Activated effector memory CD4-positive, alpha-beta T cell treated with Interleukin-2 at 50 U/mL for 16 hours (primary cell): ENCODE data around the gene ALDH5A1.
"Not testable (repeated sequence)": the region's sequence is repeated elsewhere in the genome, so short reads cannot be mapped to it uniquely, and the experiment has no call there.

Experiments used
- DNase-seq: peaks from one replicate; pipeline ENCODE4 v3.0.0-alpha.2; 2020

The ALDH5A1 gene

GRCh38 chr6:24489470-24489869, 5.3 kb upstream of the ALDH5A1 start, which contains the start of gene GPLD1:
TSS of gene GPLD1 (minus strand) at chr6:24489578. CDS start at chr6:24489511, 67 bp downstream.
- DNase-seq = no peak

DNA sequence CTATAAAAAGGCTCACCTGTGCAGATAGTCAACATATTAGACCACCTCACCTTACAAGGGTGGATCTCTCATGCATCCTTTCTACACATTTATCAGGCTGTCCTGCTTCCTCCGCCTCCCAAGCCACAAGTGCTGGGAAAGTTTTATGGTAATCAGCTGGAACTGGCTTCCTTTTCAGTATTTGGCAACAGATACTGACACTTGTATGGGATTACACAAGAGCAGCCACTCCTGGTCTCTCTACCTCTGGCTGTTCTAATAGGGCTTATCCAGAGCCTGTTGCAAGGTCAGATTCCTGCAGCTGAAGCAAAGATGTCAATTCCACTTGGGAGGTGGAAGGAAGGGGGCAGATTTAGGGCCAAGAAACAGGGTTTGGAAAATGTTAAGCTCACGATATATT, 4.9 kb upstream of the ALDH5A1 start:
- DNase-seq = no peak

GRCh38 chr6:24490948-24491347, 3.8 kb upstream of the ALDH5A1 start:
- DNase-seq = no peak

- DNase-seq = no peak
Measured at GRCh38 chr6:24492475-24492874, 2.3 kb upstream of the ALDH5A1 start.

DNA sequence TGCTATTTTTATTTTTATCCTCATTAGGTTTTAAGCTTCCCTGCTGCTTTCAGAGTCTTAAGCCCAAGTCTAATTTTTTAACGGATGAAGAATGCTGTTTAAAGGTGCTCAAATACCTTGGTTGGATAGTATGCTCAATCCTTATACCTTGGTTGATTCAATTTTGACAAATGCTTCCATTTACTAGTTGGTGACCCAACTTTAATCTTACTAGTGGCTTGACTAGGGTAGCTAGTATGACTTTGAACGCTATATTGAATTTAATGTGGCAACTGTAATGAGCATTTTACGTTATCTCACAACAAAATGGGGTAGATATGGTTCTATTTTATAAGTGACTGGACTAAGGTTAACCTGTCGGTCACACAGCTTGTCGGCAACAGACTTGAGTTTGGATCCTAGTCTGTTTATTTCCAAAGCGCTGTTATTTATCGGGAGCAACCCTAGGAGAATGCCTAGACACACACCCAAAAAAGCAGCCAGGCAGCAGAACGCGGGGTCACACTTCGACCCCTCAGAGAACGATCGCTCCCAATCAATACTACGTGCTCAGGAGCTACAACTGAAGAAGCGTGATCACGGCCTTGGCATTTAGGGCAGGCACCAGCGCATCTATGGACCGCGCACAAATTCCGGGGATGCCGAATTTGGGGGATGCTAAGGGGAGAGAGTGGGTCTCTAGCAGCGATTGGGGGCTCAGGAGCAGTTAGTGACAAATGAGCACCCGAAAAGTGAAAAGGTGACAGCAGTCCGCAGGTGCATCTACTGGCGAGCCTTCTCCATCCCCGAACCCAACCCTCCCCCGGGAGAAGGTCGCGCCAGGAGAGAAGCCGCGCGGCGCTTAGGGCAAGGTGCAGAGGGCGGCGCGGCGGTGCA, 586 bp upstream of the ALDH5A1 start:
- no peak for DNase-seq

GRCh38 chr6:24497254-24497970, 2.6 kb downstream of the ALDH5A1 start:
- DNase-seq = no peak

- no peak for DNase-seq
Measured at GRCh38 chr6:24500683-24501082, 5.9 kb downstream of the ALDH5A1 start.

DNA sequence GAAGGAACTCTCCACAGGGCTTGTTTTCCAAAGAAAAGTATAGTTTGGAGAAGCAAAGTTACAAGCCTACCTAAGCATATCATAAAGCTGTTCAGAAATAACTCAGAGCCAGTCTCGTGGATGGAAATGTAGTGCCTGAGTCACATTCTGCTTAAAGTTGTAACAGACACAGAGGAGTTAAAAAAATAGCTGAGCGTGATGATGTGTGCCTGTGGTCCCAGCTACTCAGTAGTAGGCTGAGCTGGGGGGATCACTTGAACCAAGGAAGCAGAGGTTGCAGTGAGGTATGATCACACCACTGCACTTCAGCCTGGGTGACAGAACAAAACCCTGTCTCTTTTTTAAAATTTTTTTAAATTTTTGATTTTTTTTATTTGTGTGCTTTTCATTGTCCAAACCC, 6.6 kb downstream of the ALDH5A1 start:
- no peak for DNase-seq

DNA sequence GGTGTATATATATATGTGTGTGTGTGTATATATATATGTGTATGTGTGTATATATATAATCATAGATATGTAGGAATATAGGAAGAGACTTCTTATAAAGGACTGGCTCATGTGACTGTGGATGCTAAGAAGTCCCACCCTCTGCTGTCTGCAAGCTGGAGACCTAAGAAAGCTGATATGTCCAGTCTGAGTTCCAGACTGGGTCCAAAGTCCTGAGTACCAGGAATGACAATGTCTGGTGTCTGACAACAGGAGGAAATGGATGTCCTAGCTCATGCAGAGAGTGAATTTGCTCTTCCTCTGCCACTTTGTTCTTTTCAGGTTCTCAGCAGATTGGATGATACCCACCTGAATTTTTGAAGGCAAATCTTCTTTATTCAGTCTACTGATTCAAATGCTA, 7.1 kb downstream of the ALDH5A1 start:
- DNase-seq = no peak

DNA sequence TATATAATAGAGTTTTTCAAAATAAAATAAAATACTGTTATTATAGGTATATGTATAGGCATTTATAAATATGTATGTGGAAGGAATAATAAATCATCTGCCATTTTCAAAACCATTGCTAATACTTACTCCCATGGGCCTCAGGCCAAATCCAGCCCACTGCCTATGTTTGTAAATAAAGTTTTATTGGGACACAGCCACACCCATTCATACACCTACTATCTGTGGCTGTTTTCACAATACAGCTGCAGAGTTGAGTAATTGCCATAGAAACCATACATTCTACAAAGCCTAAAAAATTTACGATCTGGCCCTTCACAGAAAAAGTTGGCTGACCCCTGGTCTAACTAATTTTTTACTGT, 9.5 kb downstream of the ALDH5A1 start:
- no peak for DNase-seq

- no peak for DNase-seq
Measured at GRCh38 chr6:24504649-24505586, 10.1 kb downstream of the ALDH5A1 start.

GRCh38 chr6:24506814-24507520, 12.2 kb downstream of the ALDH5A1 start:
- no peak for DNase-seq

GRCh38 chr6:24511976-24512375, 17.2 kb downstream of the ALDH5A1 start:
- not testable (repeated sequence) for DNase-seq

DNA sequence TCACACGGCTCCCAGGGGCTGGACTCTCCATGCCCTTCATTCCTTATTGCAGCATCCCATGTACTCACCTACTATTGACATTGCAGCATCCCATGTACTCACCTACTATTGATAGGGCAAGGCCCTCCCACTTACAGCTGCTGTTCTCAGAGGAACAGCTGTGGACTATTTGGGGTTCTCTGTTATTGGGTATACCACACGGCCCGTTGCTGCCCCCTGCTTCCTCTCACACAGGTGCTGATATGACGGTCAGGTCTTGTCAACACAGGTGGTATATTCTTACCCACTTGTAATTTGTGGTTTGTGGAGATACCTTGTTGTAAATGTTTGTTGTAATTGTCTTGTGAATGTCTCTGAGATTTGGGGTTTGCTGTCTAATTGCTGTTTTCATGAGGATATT, 18.8 kb downstream of the ALDH5A1 start:
- no peak for DNase-seq

GRCh38 chr6:24517659-24518543, 23.1 kb downstream of the ALDH5A1 start:
- no peak for DNase-seq

DNA sequence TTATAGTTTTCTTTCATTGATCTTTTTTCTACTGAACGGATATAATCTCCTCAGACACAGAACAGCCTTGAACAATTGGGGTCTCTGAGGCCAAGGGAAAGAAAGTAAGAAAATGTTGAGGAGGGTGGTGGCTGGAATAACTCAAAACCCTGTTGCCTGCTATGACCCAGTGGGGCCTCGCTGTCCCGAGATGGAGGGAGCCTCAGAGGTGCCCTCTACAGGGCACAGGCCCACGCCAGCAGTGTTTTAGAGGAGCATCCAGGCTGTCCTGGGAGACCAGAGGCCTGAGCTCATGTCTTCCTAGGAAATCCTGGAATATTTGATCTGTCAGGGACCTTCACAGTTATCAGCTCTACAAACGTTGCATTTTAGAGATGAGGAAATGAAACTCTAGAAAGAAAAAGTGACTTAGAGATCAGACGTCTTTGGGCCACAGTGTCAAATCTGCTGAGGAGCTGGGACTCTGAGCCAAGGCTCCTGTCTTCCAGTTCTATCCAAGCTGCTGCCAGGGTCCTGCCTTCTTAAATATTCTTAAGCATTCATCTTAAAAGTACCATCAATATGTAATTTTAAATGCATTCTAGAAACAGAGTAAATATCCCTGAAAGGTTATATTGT, 26.3 kb downstream of the ALDH5A1 start:
- no peak for DNase-seq

DNA sequence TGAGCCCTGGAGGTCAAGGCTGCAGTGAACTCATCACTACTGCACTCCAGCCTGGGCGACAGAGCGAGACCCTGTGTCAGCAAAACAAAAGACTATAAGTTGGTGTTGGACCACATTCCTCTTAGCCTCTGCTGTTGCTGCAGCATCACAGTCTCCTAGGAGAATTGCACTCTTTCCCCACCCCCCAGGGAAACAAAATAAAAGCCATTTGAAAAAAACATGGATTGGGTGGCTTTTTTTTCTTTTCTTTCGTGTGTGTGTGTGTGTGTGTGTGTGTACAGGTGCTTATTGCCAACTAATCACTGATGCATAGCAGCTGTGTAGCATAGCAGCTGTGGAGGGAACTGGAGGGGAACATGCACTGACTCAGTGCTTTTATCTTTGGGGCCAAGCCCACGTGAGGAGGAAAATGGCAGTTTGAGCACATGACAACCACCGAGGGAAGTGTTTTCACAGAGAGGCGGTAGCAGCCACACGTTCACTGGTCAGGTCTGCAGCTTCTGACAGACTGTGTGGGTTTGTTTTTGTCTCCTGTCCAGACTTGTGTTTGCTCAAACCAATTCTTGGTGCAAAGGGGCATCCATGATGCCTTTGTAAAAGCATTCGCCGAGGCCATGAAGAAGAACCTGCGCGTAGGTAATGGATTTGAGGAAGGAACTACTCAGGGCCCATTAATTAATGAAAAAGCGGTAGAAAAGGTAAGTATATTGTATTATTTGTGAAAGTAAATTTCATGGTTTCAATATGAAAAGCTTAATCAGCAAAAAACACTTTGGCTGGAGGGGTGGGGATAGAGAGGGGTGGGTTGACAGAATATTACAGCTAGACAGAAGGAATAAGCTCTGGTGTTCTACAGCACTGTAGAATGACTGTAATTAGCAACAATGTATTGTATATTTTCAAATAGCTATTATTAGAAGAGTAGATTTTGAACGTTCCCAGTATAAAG, 27.7 kb downstream of the ALDH5A1 start:
- DNase-seq = no peak

- DNase-seq = no peak
Measured at GRCh38 chr6:24524329-24524728, 29.6 kb downstream of the ALDH5A1 start.

DNA sequence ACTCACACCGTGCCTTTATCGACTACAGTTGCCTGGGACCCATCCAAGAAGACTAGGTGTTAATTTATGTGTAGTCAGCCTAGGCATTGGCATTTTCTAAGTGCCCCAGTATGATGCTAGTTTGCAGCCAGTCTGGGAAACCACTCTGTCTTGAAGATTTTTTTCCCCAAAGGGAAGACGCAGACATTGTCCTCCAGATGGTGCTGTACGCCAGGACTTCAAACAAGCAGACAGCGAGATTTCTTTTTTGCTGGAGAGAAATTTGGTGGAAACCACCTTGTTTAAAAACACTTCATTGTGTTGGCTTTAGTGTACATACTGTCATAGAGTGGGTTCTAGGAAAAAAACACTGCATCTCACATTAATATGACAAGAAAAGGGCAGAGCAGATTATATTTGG, 30.0 kb downstream of the ALDH5A1 start:
- no peak for DNase-seq

DNA sequence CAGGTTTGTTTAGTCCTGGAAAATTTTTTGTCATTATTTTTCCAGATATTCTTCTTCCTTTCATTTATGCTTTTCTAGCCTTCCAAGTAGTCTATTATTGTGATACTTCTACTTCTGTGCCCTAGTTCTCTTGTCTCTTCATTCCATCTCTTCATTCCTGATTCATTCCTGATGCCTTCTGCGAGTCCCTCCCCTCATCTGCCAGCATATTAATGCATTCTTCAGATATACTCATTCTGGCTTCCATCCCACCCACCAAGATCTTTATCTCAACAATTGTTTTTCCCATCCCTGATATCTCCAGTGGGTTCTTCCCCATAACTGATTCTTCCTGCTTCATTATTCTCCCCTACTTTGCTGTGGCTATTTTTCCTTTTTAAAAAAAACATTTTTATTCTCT, 35.2 kb downstream of the ALDH5A1 start:
- no peak for DNase-seq
